ENCODE data around the gene ARID3A. TPM values are rescaled to one million over a fixed set of nuclear protein-coding genes. Genes with fewer than 3 reads are reported as not detected.

The ARID3A gene
- total RNA-seq, 1 donor from 2014 or later = 4.8 TPM

DNA sequence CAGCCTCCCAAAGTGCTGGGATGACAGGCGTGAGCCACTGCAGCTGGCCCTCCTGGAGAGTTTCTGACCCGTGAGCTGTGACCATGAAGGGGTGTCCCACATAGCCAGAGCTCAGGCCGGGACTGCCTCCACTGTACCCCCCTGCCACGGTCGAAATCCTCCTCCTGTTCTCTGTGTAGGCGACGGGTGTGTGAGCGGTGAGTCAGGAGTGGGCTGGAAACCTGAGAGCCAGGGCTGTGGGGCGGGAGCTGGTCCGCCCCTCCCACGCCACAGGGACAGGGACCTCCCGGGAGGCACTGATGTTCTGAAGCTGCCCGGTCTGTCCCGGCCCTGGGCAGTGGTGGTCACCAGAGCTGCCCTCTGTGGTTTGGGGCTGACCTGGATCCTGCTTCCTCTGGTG, 62.2 kb downstream of the ARID3A start:
- Histone ChIP-seq H3K27me3 (ENCODE audit: low read depth) (no peaks in the 10 kb centered on the region), H3K27ac (replicated peaks) (no peak overlapping the region), H3K36me3 (peaks cover 51% of the 10 kb centered on the region), H3K4me3 (no peak overlapping the region), H3K9me3 (replicated peaks) (no peaks in the 10 kb centered on the region), H3K4me1 (peaks cover 26% of the 10 kb centered on the region)
- TF ChIP-seq, protein P1, sequence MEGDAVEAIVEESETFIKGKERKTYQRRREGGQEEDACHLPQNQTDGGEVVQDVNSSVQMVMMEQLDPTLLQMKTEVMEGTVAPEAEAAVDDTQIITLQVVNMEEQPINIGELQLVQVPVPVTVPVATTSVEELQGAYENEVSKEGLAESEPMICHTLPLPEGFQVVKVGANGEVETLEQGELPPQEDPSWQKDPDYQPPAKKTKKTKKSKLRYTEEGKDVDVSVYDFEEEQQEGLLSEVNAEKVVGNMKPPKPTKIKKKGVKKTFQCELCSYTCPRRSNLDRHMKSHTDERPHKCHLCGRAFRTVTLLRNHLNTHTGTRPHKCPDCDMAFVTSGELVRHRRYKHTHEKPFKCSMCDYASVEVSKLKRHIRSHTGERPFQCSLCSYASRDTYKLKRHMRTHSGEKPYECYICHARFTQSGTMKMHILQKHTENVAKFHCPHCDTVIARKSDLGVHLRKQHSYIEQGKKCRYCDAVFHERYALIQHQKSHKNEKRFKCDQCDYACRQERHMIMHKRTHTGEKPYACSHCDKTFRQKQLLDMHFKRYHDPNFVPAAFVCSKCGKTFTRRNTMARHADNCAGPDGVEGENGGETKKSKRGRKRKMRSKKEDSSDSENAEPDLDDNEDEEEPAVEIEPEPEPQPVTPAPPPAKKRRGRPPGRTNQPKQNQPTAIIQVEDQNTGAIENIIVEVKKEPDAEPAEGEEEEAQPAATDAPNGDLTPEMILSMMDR (IDR thresholded peaks at IDR 0.05; ENCODE audit: borderline replicate concordance) = no peak
- intact Hi-C loops (cut with micrococcal nuclease) = no loop called here
- DNase-seq = no peak

DNA sequence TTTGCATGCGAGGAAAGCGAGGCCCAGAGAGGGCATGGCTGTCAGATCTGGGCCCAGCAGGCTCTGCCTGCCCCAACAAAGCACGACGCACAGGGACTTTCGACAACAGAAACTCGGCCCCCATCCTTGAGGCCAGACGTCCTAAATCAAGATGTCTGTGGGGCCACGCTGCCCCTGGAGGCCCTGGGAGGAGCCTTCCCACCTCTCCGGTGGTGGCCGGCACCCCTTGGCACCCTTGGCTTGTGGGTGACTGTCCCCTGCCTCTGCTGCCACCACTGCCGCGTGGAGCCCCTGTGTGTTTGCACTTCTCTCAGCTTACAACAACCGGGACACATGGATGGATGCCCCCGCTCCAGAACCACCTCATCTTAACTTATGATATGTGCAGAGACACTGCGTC, 62.7 kb downstream of the ARID3A start:
- no peak for DNase-seq
- Histone ChIP-seq H3K36me3 (peaks cover 54% of the 10 kb centered on the region), H3K9me3 (replicated peaks) (no peaks in the 10 kb centered on the region), H3K4me1 (peaks cover 22% of the 10 kb centered on the region), H3K4me3 (no peak overlapping the region), H3K27ac (replicated peaks) (no peak overlapping the region), H3K27me3 (ENCODE audit: low read depth) (no peaks in the 10 kb centered on the region)
- intact Hi-C loops (cut with micrococcal nuclease) = no loop called here
- TF ChIP-seq, protein P1 (IDR thresholded peaks at IDR 0.05; ENCODE audit: borderline replicate concordance) = no peak

DNA sequence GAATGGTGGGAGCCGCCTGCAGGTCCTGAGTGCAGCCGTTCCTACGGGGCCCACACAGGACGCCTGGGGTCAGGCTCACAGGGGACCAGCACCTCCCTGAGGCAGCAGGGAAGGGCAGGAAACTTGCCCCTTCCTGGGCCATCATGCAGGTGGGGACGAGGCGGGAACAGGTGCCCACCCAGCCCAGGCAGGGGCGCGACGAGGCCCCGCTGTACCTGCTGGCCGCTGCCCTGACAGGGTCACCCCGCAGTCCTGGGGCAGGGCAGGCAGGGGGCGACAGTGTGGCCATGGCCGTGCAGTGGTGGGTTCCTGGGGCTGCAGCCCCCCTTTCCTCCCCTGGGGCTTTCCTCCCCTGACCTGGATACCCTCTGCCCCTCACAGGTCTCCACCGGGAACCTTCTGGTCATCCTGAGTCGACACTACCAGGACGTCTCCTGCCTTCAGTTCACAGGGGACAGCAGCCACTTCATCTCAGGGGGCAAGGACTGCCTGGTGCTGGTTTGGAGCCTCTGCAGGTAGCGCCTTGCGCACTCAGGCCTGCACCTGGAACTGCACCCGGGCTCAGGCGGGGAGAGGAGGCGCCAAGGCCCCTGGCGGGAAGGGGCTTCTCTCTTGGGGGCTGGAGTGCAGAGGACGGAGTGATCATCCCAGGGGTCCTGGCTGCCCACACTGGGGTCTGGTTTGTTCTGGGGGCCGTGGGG, 63.7 kb downstream of the ARID3A start:
- TF ChIP-seq, protein P1 (IDR thresholded peaks at IDR 0.05; ENCODE audit: borderline replicate concordance) = peak; percentile 20
- Histone ChIP-seq H3K36me3 (peaks cover 64% of the 10 kb centered on the region), H3K4me1 (peaks cover 12% of the 10 kb centered on the region), H3K27me3 (ENCODE audit: low read depth) (no peaks in the 10 kb centered on the region), H3K4me3 (no peak overlapping the region), H3K27ac (replicated peaks) (no peak overlapping the region), H3K9me3 (replicated peaks) (no peaks in the 10 kb centered on the region)
- intact Hi-C loops (cut with micrococcal nuclease) = no loop called here
- no peak for DNase-seq

DNA sequence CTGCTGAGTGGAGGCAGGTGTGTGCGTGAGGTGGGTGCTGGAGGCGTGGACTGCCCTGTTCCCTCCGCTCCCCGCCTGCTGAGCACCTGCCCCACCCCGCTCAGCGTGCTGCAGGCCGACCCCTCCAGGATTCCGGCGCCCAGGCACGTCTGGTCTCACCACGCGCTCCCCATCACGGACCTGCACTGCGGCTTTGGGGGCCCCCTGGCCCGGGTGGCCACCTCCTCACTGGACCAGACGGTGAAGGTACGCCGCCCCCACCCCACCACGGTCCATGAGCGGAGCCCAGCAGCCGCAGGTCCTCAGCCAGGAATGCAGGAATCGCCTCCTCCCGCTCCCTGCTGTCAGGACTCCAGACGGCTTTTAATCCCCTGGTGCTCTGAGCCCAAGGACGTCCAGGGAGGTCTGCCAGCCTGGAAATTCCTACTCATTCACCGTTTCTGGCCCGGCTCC, 64.3 kb downstream of the ARID3A start:
- H3K36me3 ChIP-seq = peaks cover 64% of the 10 kb centered on the region

DNA sequence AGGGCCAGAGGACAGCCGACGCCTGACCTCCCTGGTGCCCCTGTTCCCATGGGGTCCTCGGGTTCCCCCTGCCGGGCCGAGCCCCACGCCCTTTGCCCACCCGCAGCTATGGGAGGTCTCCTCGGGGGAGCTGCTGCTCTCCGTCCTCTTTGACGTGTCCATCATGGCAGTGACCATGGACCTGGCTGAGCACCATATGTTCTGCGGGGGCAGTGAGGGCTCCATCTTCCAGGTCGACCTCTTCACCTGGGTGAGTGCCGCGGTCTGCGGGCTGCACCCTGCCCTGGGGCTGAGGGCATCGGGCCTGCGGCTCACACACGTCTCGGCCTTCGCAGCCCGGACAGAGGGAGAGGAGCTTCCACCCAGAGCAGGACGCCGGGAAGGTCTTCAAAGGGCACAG, 64.9 kb downstream of the ARID3A start:
- Histone ChIP-seq H3K27ac (replicated peaks) (no peak overlapping the region), H3K9me3 (replicated peaks) (no peaks in the 10 kb centered on the region), H3K36me3 (peaks cover 64% of the 10 kb centered on the region), H3K4me3 (no peak overlapping the region), H3K4me1 (peaks cover 2% of the 10 kb centered on the region), H3K27me3 (ENCODE audit: low read depth) (peaks cover 10% of the 10 kb centered on the region)
- TF ChIP-seq, protein P1 (IDR thresholded peaks at IDR 0.05; ENCODE audit: borderline replicate concordance) = no peak
- DNase-seq = no peak
- intact Hi-C loops (cut with micrococcal nuclease) = no loop called here

More for the DNA sequence above, 64.3 kb downstream of the ARID3A start:
- Histone ChIP-seq H3K9me3 (replicated peaks) (no peaks in the 10 kb centered on the region), H3K4me1 (peaks cover 6% of the 10 kb centered on the region), H3K27ac (replicated peaks) (no peak overlapping the region), H3K4me3 (no peak overlapping the region), H3K27me3 (ENCODE audit: low read depth) (peaks cover 4% of the 10 kb centered on the region)
- TF ChIP-seq, protein P1 (IDR thresholded peaks at IDR 0.05; ENCODE audit: borderline replicate concordance) = no peak
- intact Hi-C loops (cut with micrococcal nuclease) = no loop called here
- DNase-seq = no peak

Measured in left ventricle myocardium inferior (tissue), 1 donor.